ENCODE measurements around the gene CNGA1.
A peak's percentile ranks its signal among the peaks of the same experiment; 100 is the strongest.
"Not testable (repeated sequence)": the region's sequence is repeated elsewhere in the genome, so short reads cannot be mapped to it uniquely, and the experiment has no call there.

The CNGA1 gene

GRCh38 chr4:47945930-47946726 is 70.4 kb downstream of the CNGA1 start:
- no peak for DNase-seq

GRCh38 chr4:47942081-47942819 is 74.2 kb downstream of the CNGA1 start:
- peak; percentile 75 for DNase-seq

GRCh38 chr4:47939456-47939855 is 77.0 kb downstream of the CNGA1 start:
- no peak for DNase-seq

GRCh38 chr4:47936336-47936735 is 80.1 kb downstream of the CNGA1 start:
- no peak for DNase-seq

GRCh38 chr4:47933840-47934239 is 82.6 kb downstream of the CNGA1 start:
- DNase-seq, result peak; percentile 83

- peak; percentile 49 for DNase-seq
These were observed 85.3 kb downstream of the CNGA1 start for GRCh38 chr4:47930971-47931804.

GRCh38 chr4:47929682-47930201 is 86.7 kb downstream of the CNGA1 start:
- DNase-seq, result no peak

- DNase-seq, result peak; percentile 88
These were observed 89.7 kb downstream of the CNGA1 start for GRCh38 chr4:47926667-47927258.

- not testable (repeated sequence) for DNase-seq
These were observed 93.2 kb downstream of the CNGA1 start for GRCh38 chr4:47923261-47923608.

GRCh38 chr4:47922436-47923260 is 93.8 kb downstream of the CNGA1 start:
- peak; percentile 17 for DNase-seq

GRCh38 chr4:47917163-47917562 is 99.3 kb downstream of the CNGA1 start:
- not testable (repeated sequence) for DNase-seq

- DNase-seq, result peak; percentile 11
These were observed 101.1 kb downstream of the CNGA1 start for GRCh38 chr4:47915378-47915777.

GRCh38 chr4:47914926-47915237 is 101.6 kb downstream of the CNGA1 start:
- no peak for DNase-seq

- DNase-seq, result peak; percentile 98
These were observed 102.1 kb downstream of the CNGA1 start, which contains the start of gene NFXL1 for GRCh38 chr4:47914220-47914925. NFXL1 (minus strand) TSS chr4:47914583; CDS start chr4:47914203, 380 bp downstream.

- peak; percentile 36 for DNase-seq
These were observed 102.6 kb downstream of the CNGA1 start for GRCh38 chr4:47913861-47914219.

- DNase-seq, result peak; percentile 33
These were observed 103.2 kb downstream of the CNGA1 start for GRCh38 chr4:47913330-47913729.

GRCh38 chr4:47907089-47907646 is 109.3 kb downstream of the CNGA1 start:
- no peak for DNase-seq

- DNase-seq, result no peak
These were observed 116.8 kb downstream of the CNGA1 start for GRCh38 chr4:47899639-47900038.

- no peak for DNase-seq
These were observed 124.6 kb downstream of the CNGA1 start for GRCh38 chr4:47891928-47892327.

Measured in hematopoietic multipotent progenitor cell treated with erythropoietin and hydrocortisone succinate and interleukin-3 and kit ligand, for 6 days (in vitro differentiated cells).